ENCODE data around the gene GTSF1L.

- TF ChIP-seq RFX5 (IDR thresholded peaks at IDR 0.05): no peak
- no peak for TF ChIP-seq POLR2A (IDR thresholded peaks at IDR 0.05; ENCODE audit: low read length)
- no peak for TF ChIP-seq CTCF (IDR thresholded peaks at IDR 0.05)
- TF ChIP-seq SMC3 (IDR thresholded peaks at IDR 0.05): no peak
- no peak for TF ChIP-seq MAX (IDR thresholded peaks at IDR 0.05)
- no peak for TF ChIP-seq RCOR1 (IDR thresholded peaks at IDR 0.05; ENCODE audit: low read depth, low read length)
- no peak for TF ChIP-seq MAFK (IDR thresholded peaks at IDR 0.05; ENCODE audit: partially characterized antibody)
- TF ChIP-seq RAD21 (conservative IDR thresholded peaks at IDR 0.05 in 1 of 2, IDR thresholded peaks at IDR 0.05 in 1 of 2): no peak
- no peak for TF ChIP-seq PBX3 (IDR thresholded peaks at IDR 0.05)
- no peak for TF ChIP-seq EP300 (IDR thresholded peaks at IDR 0.05)
- no peak for TF ChIP-seq CEBPB (IDR thresholded peaks at IDR 0.05)
- no peak for TF ChIP-seq HDAC2 (IDR thresholded peaks at IDR 0.05)
- TF ChIP-seq CHD2 (IDR thresholded peaks at IDR 0.05; ENCODE audit: low read length, partially characterized antibody): no peak
Measured at GRCh38 chr20:43736588-43737158, 9.9 kb upstream of the GTSF1L start.

Data from A549 (cell line).